Mammary epithelial cell (primary cell): Measurements from ENCODE around the gene MIOX.

Experiments
- CTCF ChIP-seq, 2 donors: IDR thresholded peaks in 1 of 2; conservative IDR thresholded peaks in 1 of 2; 2 replicates each; pipeline ENCODE4 v1.5.1; 2011 to 2012; ENCODE audit warnings: inconsistent platforms in 2 of 2, low read length in 2 of 2, mild to moderate bottlenecking in 2 of 2, control low read depth in 1 of 2, low read depth in 1 of 2; ENCODE audit not compliant: insufficient read depth in 1 of 2; ENCODE audit errors: extremely low read depth in 1 of 2
- EZH2 ChIP-seq: IDR thresholded peaks from 2 replicates; pipeline ENCODE4 v1.6.1; 2012; ENCODE audit warnings: low read length, inconsistent platforms, borderline replicate concordance

DNA sequence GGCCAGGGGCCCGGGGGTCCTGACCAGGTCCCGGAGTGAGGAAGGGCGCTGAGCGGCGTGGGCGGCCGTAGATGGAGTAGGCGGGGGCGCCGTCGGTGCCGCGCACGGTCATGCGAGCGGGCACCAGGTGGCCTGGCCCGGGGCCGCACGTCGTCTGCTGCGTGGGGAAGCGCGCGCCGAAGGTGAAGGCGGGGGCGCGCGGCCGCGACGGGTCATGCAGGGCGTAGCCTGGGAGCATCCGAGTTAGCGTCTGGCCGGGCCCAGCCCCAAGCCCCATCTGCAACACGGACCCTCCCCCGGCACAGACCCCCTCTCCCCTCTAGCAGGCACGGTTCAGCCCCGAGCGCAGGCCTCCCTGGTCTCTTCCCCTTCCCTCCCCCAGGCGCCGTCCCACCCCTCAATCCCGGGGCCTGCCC, 44.9 kb downstream of the MIOX start:
- TF ChIP-seq CTCF (conservative IDR thresholded peaks at IDR 0.05 in 1 of 2, IDR thresholded peaks at IDR 0.05 in 1 of 2; ENCODE audit: extremely low read depth in 1 of 2, insufficient read depth in 1 of 2, low read depth in 1 of 2, low read length in 2 of 2) (no peak), EZH2 (no peak)
